Measurements from ENCODE around the gene DIP2C.

The DIP2C gene

GRCh38 chr10:458421-458851 lies 231.0 kb downstream of the DIP2C start:
- no peak overlapping the region for H4K8ac ChIP-seq (ENCODE audit: low read depth, low read length)
- no CpG with 5 or more reads among the region's 21 CpGs for WGBS (ENCODE audit: extremely low coverage, insufficient coverage, insufficient read length)
- H2BK120ac ChIP-seq (ENCODE audit: insufficient read depth, low read length, poor library complexity) = no peak overlapping the region
- peaks cover 2% of the 10 kb centered on the region for H3K79me1 ChIP-seq (ENCODE audit: low read length)
- H3K18ac ChIP-seq (ENCODE audit: low read length) = no peak overlapping the region
- H3K23ac ChIP-seq (ENCODE audit: low read length) = no peak overlapping the region
- no peak overlapping the region for H2AFZ ChIP-seq (ENCODE audit: insufficient read depth, low read length, poor library complexity)
- H4K91ac ChIP-seq (ENCODE audit: low read depth, low read length) = no peak overlapping the region
- no peaks in the 10 kb centered on the region for H3K79me2 ChIP-seq (ENCODE audit: control insufficient read depth, insufficient read depth, low read length, poor library complexity)
- H3K27me3 ChIP-seq (ENCODE audit: insufficient read depth, low read length) = no peaks in the 10 kb centered on the region
- no peak overlapping the region for H3K4me2 ChIP-seq (ENCODE audit: low read length)
- no peak overlapping the region for H2BK12ac ChIP-seq (ENCODE audit: low read length)
- H4K12ac ChIP-seq (ENCODE audit: low read depth, low read length) = no peak overlapping the region
- H3K4ac ChIP-seq (ENCODE audit: low read depth, low read length) = no peak overlapping the region
- DNase-seq = no peak
- H3K9me3 ChIP-seq (ENCODE audit: insufficient read depth, low read depth, low read length) = peaks cover 8% of the 10 kb centered on the region
- no peak overlapping the region for H3K14ac ChIP-seq (ENCODE audit: low read length)
- no peak overlapping the region for H3K9ac ChIP-seq (ENCODE audit: low read length)
- H3K27ac ChIP-seq (ENCODE audit: low read depth, low read length) = no peak overlapping the region
- H3K36me3 ChIP-seq (ENCODE audit: control insufficient read depth in 1 of 2, insufficient read depth in 2 of 2, low read length in 2 of 2) = peaks cover 0 to 3% of the 10 kb centered on the region in 2 experiments
- H3K4me1 ChIP-seq (ENCODE audit: control insufficient read depth in 1 of 2, insufficient read depth in 2 of 2, low read length in 2 of 2) = peaks cover 3 to 12% of the 10 kb centered on the region in 2 experiments
- H3K4me3 ChIP-seq (ENCODE audit: low read depth, low read length) = peak overlapping the region; percentile 1
- H2AK5ac ChIP-seq (ENCODE audit: low read length) = no peak overlapping the region
- H2BK5ac ChIP-seq (ENCODE audit: low read depth, low read length, poor library complexity) = no peak overlapping the region

- Histone ChIP-seq H3K27ac (ENCODE audit: low read depth, low read length) (no peak overlapping the region), H3K9ac (ENCODE audit: low read length) (no peak overlapping the region), H3K79me2 (ENCODE audit: control insufficient read depth, insufficient read depth, low read length, poor library complexity) (no peaks in the 10 kb centered on the region), H3K27me3 (ENCODE audit: insufficient read depth, low read length) (no peaks in the 10 kb centered on the region), H2BK120ac (ENCODE audit: insufficient read depth, low read length, poor library complexity) (no peak overlapping the region), H3K79me1 (ENCODE audit: low read length) (peaks cover 3% of the 10 kb centered on the region), H3K4me3 (ENCODE audit: low read depth, low read length) (no peak overlapping the region), H4K12ac (ENCODE audit: low read depth, low read length) (no peak overlapping the region), H3K14ac (ENCODE audit: low read length) (no peak overlapping the region), H3K18ac (ENCODE audit: low read length) (no peak overlapping the region), H3K4ac (ENCODE audit: low read depth, low read length) (no peak overlapping the region), H2BK12ac (ENCODE audit: low read length) (no peak overlapping the region), H2AFZ (ENCODE audit: insufficient read depth, low read length, poor library complexity) (no peak overlapping the region), H3K4me2 (ENCODE audit: low read length) (no peak overlapping the region), H2BK5ac (ENCODE audit: low read depth, low read length, poor library complexity) (no peak overlapping the region), H3K4me1 (ENCODE audit: control insufficient read depth in 1 of 2, insufficient read depth in 2 of 2, low read length in 2 of 2) (peaks cover 5 to 12% of the 10 kb centered on the region in 2 experiments), H3K9me3 (ENCODE audit: insufficient read depth, low read depth, low read length) (peaks cover 8% of the 10 kb centered on the region), H3K23ac (ENCODE audit: low read length) (no peak overlapping the region), H3K36me3 (ENCODE audit: control insufficient read depth in 1 of 2, insufficient read depth in 2 of 2, low read length in 2 of 2) (peaks cover 0 to 3% of the 10 kb centered on the region in 2 experiments), H4K91ac (ENCODE audit: low read depth, low read length) (no peak overlapping the region), H2AK5ac (ENCODE audit: low read length) (no peak overlapping the region), H4K8ac (ENCODE audit: low read depth, low read length) (no peak overlapping the region)
- WGBS (ENCODE audit: extremely low coverage, insufficient coverage, insufficient read length) = no CpG with 5 or more reads among the region's 8 CpGs
- DNase-seq = no peak
Observed at GRCh38 chr10:456486-456885, 233.0 kb downstream of the DIP2C start.

GRCh38 chr10:454860-455259 lies 234.6 kb downstream of the DIP2C start:
- Histone ChIP-seq H3K27ac (ENCODE audit: low read depth, low read length) (peak overlapping the region; percentile 54), H2AFZ (ENCODE audit: insufficient read depth, low read length, poor library complexity) (no peak overlapping the region), H3K4me1 (ENCODE audit: control insufficient read depth in 1 of 2, insufficient read depth in 2 of 2, low read length in 2 of 2) (peaks cover 9 to 19% of the 10 kb centered on the region in 2 experiments), H3K4me3 (ENCODE audit: low read depth, low read length) (no peak overlapping the region), H3K4ac (ENCODE audit: low read depth, low read length) (no peak overlapping the region), H3K79me1 (ENCODE audit: low read length) (peaks cover 6% of the 10 kb centered on the region), H3K36me3 (ENCODE audit: control insufficient read depth in 1 of 2, insufficient read depth in 2 of 2, low read length in 2 of 2) (peaks cover 0 to 3% of the 10 kb centered on the region in 2 experiments), H2BK120ac (ENCODE audit: insufficient read depth, low read length, poor library complexity) (no peak overlapping the region), H2BK5ac (ENCODE audit: low read depth, low read length, poor library complexity) (no peak overlapping the region), H3K23ac (ENCODE audit: low read length) (no peak overlapping the region), H2BK12ac (ENCODE audit: low read length) (no peak overlapping the region), H4K8ac (ENCODE audit: low read depth, low read length) (no peak overlapping the region), H3K27me3 (ENCODE audit: insufficient read depth, low read length) (no peaks in the 10 kb centered on the region), H4K91ac (ENCODE audit: low read depth, low read length) (peak overlapping the region; percentile 41), H2AK5ac (ENCODE audit: low read length) (no peak overlapping the region), H3K4me2 (ENCODE audit: low read length) (peak overlapping the region; percentile 13), H3K9me3 (ENCODE audit: insufficient read depth, low read depth, low read length) (peaks cover 8% of the 10 kb centered on the region), H3K9ac (ENCODE audit: low read length) (no peak overlapping the region), H3K79me2 (ENCODE audit: control insufficient read depth, insufficient read depth, low read length, poor library complexity) (no peaks in the 10 kb centered on the region), H3K18ac (ENCODE audit: low read length) (no peak overlapping the region), H3K14ac (ENCODE audit: low read length) (no peak overlapping the region), H4K12ac (ENCODE audit: low read depth, low read length) (no peak overlapping the region)
- no CpG with 5 or more reads among the region's 5 CpGs for WGBS (ENCODE audit: extremely low coverage, insufficient coverage, insufficient read length)
- peak; percentile 75 to 94 for DNase-seq

- peaks cover 6% of the 10 kb centered on the region for H3K79me1 ChIP-seq (ENCODE audit: low read length)
- H3K14ac ChIP-seq (ENCODE audit: low read length) = no peak overlapping the region
- no peak overlapping the region for H3K4ac ChIP-seq (ENCODE audit: low read depth, low read length)
- no peak overlapping the region for H4K8ac ChIP-seq (ENCODE audit: low read depth, low read length)
- no peak overlapping the region for H4K12ac ChIP-seq (ENCODE audit: low read depth, low read length)
- no peaks in the 10 kb centered on the region for H3K36me3 ChIP-seq (ENCODE audit: control insufficient read depth in 1 of 2, insufficient read depth in 2 of 2, low read length in 2 of 2)
- WGBS (ENCODE audit: extremely low coverage, insufficient coverage, insufficient read length) = no CpG with 5 or more reads among the region's 3 CpGs
- H2BK120ac ChIP-seq (ENCODE audit: insufficient read depth, low read length, poor library complexity) = no peak overlapping the region
- H3K9ac ChIP-seq (ENCODE audit: low read length) = no peak overlapping the region
- H2AFZ ChIP-seq (ENCODE audit: insufficient read depth, low read length, poor library complexity) = no peak overlapping the region
- no peak overlapping the region for H3K4me3 ChIP-seq (ENCODE audit: low read depth, low read length)
- no peak overlapping the region for H2AK5ac ChIP-seq (ENCODE audit: low read length)
- no peak overlapping the region for H2BK12ac ChIP-seq (ENCODE audit: low read length)
- peak overlapping the region; percentile 16 for H4K91ac ChIP-seq (ENCODE audit: low read depth, low read length)
- H3K27ac ChIP-seq (ENCODE audit: low read depth, low read length) = no peak overlapping the region
- no peak overlapping the region for H2BK5ac ChIP-seq (ENCODE audit: low read depth, low read length, poor library complexity)
- H3K27me3 ChIP-seq (ENCODE audit: insufficient read depth, low read length) = no peaks in the 10 kb centered on the region
- H3K79me2 ChIP-seq (ENCODE audit: control insufficient read depth, insufficient read depth, low read length, poor library complexity) = no peaks in the 10 kb centered on the region
- H3K18ac ChIP-seq (ENCODE audit: low read length) = peak overlapping the region; percentile 12
- peaks cover 9 to 19% of the 10 kb centered on the region in 2 experiments for H3K4me1 ChIP-seq (ENCODE audit: control insufficient read depth in 1 of 2, insufficient read depth in 2 of 2, low read length in 2 of 2)
- DNase-seq = no peak
- H3K4me2 ChIP-seq (ENCODE audit: low read length) = no peak overlapping the region
- H3K23ac ChIP-seq (ENCODE audit: low read length) = no peak overlapping the region
- H3K9me3 ChIP-seq (ENCODE audit: insufficient read depth, low read depth, low read length) = peaks cover 3% of the 10 kb centered on the region
Observed at GRCh38 chr10:453647-454046, 235.8 kb downstream of the DIP2C start.

Data from trophoblast cell (in vitro differentiated cells and primary cell).